Suprapubic skin (tissue), 3 donors: ENCODE measurements around the gene LACTB.

ENCODE experiments used
- POLR2A ChIP-seq, 2 donors: fragments of 450-650 bp; IDR thresholded peaks; one replicate each; pipeline ENCODE4 v1.6.1; 2017; ENCODE audit warnings: antibody characterized with exemption in 2 of 2, mild to moderate bottlenecking in 2 of 2, moderate library complexity in 2 of 2
- TF ChIP-seq, protein P1 (sequence below), 2 donors: fragments of 200-600 bp in 1 of 2; fragments of 450-650 bp in 1 of 2; sonication (generic) in 1 of 2; IDR thresholded peaks; one replicate each; pipeline ENCODE4 v1.5.1; 2016 to 2019; ENCODE audit warnings: antibody characterized with exemption in 2 of 2, mild to moderate bottlenecking in 1 of 2, moderate library complexity in 1 of 2

DNA sequence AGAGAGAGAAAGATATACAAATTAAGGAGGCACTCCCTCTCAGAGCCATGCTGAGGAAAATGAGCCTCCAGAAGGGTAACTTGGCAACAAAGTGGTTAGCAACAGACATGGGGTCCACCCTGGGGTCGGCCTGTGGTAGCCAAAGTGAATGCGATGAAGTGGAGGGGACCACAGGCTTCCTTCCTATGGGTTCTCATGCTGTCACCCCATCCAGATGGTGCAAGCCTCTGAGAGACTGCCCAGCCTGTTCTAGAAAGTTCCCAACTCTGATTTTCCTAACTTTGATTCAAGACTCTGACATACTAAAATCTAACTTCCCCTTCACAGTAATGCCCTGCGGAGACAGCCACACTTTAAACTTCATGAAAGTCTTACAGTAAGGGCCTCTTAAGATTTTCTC, 18.2 kb upstream of the LACTB start:
- TF ChIP-seq, protein P1, sequence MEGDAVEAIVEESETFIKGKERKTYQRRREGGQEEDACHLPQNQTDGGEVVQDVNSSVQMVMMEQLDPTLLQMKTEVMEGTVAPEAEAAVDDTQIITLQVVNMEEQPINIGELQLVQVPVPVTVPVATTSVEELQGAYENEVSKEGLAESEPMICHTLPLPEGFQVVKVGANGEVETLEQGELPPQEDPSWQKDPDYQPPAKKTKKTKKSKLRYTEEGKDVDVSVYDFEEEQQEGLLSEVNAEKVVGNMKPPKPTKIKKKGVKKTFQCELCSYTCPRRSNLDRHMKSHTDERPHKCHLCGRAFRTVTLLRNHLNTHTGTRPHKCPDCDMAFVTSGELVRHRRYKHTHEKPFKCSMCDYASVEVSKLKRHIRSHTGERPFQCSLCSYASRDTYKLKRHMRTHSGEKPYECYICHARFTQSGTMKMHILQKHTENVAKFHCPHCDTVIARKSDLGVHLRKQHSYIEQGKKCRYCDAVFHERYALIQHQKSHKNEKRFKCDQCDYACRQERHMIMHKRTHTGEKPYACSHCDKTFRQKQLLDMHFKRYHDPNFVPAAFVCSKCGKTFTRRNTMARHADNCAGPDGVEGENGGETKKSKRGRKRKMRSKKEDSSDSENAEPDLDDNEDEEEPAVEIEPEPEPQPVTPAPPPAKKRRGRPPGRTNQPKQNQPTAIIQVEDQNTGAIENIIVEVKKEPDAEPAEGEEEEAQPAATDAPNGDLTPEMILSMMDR (IDR thresholded peaks at IDR 0.05) = no peak
- TF ChIP-seq POLR2A (IDR thresholded peaks at IDR 0.05) = no peak
